HepG2 (cell line): ENCODE data around the gene N4BP2. TPM values are rescaled to one million over a fixed set of nuclear protein-coding genes. Genes with fewer than 3 reads are reported as not detected.

Experiments used
- BRD4 ChIP-seq: sonication (generic); formaldehyde crosslinking; IDR thresholded peaks from 2 replicates; pipeline ENCODE4 v1.4.0; 2020; ENCODE audit warnings: missing genetic modification reagents
- CBFB ChIP-seq: sonication (generic); formaldehyde crosslinking; IDR thresholded peaks from 2 replicates; pipeline ENCODE4 v1.4.0; 2020; ENCODE audit warnings: missing genetic modification reagents
- HMGA1 ChIP-seq: sonication (generic); formaldehyde crosslinking; conservative IDR thresholded peaks from 2 replicates; pipeline ENCODE4 v1.4.0; 2020; ENCODE audit warnings: missing genetic modification reagents
- HNRNPLL ChIP-seq: fragments of 200-400 bp; formaldehyde crosslinking; IDR thresholded peaks from 2 replicates; pipeline ENCODE4 v1.6.1; 2017; ENCODE audit warnings: mild to moderate bottlenecking, low read depth, low read length; ENCODE audit not compliant: poor library complexity, severe bottlenecking
- HNRNPUL1 ChIP-seq: fragments of 200-400 bp; formaldehyde crosslinking; IDR thresholded peaks from 2 replicates; pipeline ENCODE4 v1.6.1; 2017; ENCODE audit warnings: low read depth, mild to moderate bottlenecking, low read length, moderate library complexity
- KDM1A ChIP-seq: IDR thresholded peaks from 2 replicates; pipeline ENCODE4 v1.6.1; 2016; ENCODE audit warnings: missing compliant biosample characterization
- MAZ ChIP-seq, 2 experiments: sonication (generic) in 1 of 2; formaldehyde crosslinking in 1 of 2; IDR thresholded peaks; 2 replicates each; pipeline versions ENCODE4 v1.5.0 to v1.6.1; 2012 to 2020; ENCODE audit warnings: low read depth in 2 of 2, mild to moderate bottlenecking in 2 of 2, borderline replicate concordance in 1 of 2, improper control_type of control experiment in 1 of 2, low read length in 1 of 2, missing genetic modification reagents in 1 of 2, moderate library complexity in 1 of 2
- REL ChIP-seq: sonication (generic); formaldehyde crosslinking; conservative IDR thresholded peaks from 2 replicates; pipeline ENCODE4 v1.8.0; 2022; ENCODE audit warnings: mild to moderate bottlenecking, missing genetic modification reagents, moderate library complexity
- TCF7L2 ChIP-seq: IDR thresholded peaks from 2 replicates; pipeline ENCODE4 v1.6.1; 2011; ENCODE audit warnings: mild to moderate bottlenecking, low read depth, low read length, moderate library complexity
- ZNF143 ChIP-seq: sonication (generic); formaldehyde crosslinking; IDR thresholded peaks from 2 replicates; pipeline ENCODE4 v1.4.0; 2020; ENCODE audit warnings: missing genetic modification reagents
- ZNF367 ChIP-seq: sonication (generic); formaldehyde crosslinking; IDR thresholded peaks from 2 replicates; pipeline ENCODE4 v1.4.0; 2020; ENCODE audit warnings: missing genetic modification reagents, borderline replicate concordance
- ZNF510 ChIP-seq: sonication (generic); formaldehyde crosslinking; IDR thresholded peaks from 2 replicates; pipeline ENCODE4 v1.4.0; 2020; ENCODE audit warnings: low read depth, mild to moderate bottlenecking, missing genetic modification reagents
- ZNF850 ChIP-seq: sonication (generic); formaldehyde crosslinking; conservative IDR thresholded peaks from 2 replicates; pipeline ENCODE4 v1.9.0; 2021; ENCODE audit warnings: mild to moderate bottlenecking, missing genetic modification reagents
- polyA plus RNA-seq, 8 experiments: library from polyadenylated mRNA; depleted of rRNA in 3 of 8; stranded (reverse) in 7 of 8; unstranded in 1 of 8; fragments of >200 nt; fragmentation: Illumina TruSeq in 4 of 8; extraction: Trizol in 4 of 8; gene quantifications; 2 replicates each; pipeline versions ENCODE4 v1.2.1 to v1.2.3, GENCODE V29; 2011 to 2016; ENCODE audit warnings: low read depth in 4 of 8, missing spikeins in 1 of 8, mixed read lengths in 1 of 8; ENCODE audit not compliant: insufficient read depth in 1 of 8
- total RNA-seq, 5 experiments: library from RNA; depleted of rRNA; stranded (reverse); fragments of >200 nt; fragmentation: Illumina TruSeq; extraction: Trizol; gene quantifications; 2 replicates each; pipeline ENCODE4 v1.2.3, GENCODE V29; 2016; ENCODE audit warnings: low read depth in 1 of 5
- TF ChIP-seq, protein P1 (sequence below): sonication (generic); formaldehyde crosslinking; IDR thresholded peaks from 2 replicates; pipeline ENCODE4 v1.8.1; 2022; ENCODE audit warnings: low read depth, mild to moderate bottlenecking, missing genetic modification reagents
- TF ChIP-seq, protein P2 (sequence below): sonication (generic); formaldehyde crosslinking; IDR thresholded peaks from 2 replicates; pipeline ENCODE4 v1.8.0; 2022; ENCODE audit warnings: mild to moderate bottlenecking, missing genetic modification reagents, moderate library complexity
- TF ChIP-seq, protein P3 (sequence below): sonication (generic); formaldehyde crosslinking; conservative IDR thresholded peaks from 2 replicates; pipeline ENCODE4 v1.4.0; 2020; ENCODE audit warnings: missing genetic modification reagents
- TF ChIP-seq, protein P4 (sequence below): sonication (generic); formaldehyde crosslinking; IDR thresholded peaks from 2 replicates; pipeline ENCODE4 v1.5.1; 2020; ENCODE audit warnings: mild to moderate bottlenecking, missing genetic modification reagents, borderline replicate concordance

N4BP2 gene
- total and polyA plus RNA-seq, 2 of the 13 experiments (the other 11 are each of a cell fraction or from before 2014, with no cell fraction given) = 5.6 to 12.9 TPM

DNA sequence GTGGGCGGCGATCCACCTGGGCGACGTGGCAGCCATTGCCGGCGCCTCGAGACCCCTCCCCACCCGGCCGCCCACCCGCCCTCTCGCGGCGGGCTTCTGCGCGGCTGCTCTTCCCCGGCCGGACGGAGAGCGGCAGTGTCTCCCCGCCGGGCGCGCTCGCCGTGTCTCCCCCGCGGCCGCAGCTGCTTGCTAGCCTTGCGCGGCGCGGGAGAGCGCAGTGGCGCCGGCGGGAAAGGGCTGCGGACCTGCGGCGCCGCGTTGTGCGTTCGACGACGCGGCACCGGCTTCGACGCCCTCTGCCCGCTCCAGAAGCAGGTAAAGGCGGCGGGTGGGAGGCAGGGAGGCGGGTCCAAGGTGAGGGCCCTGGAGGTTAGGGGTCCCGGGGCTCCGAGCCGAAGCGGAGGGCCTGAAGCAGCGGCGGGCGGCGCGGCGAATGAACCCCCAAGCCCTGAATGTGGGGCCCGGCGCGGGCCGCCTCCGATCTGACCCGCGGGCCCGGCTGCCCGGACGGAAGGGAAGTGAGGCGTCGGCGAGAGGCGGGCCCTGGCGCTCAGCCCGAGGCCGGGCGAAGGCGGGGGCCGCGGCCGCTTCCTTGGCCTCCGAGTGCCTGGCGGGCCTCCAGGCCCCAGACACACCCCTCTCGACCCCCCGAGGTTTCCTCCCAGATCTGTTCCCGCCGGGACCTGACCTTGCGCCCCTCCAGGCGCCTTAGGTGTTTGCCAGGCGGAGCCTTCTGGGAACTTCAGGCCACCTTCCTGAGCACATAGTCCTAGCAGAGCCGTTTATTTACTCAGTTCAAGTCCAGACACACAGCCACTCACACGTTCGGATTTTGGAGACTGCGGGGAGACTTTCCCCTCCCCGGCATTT lies at the start of gene N4BP2 (continued):
- TF ChIP-seq ZNF850 (CRISPR knock-in tag) = 0 out of 2 replicates have a peak, but pooled peaks have one; percentile 55
- peak; percentile 48 for TF ChIP-seq HNRNPLL
- TF ChIP-seq BRD4 (CRISPR knock-in tag) = peak; percentile 91
- no peak for TF ChIP-seq KDM1A (CRISPR knock-in tag)
- peak; percentile 78 for TF ChIP-seq CBFB
- peak; percentile 97 for TF ChIP-seq REL
- no peak; the same call in 1 of the 2 replicates for TF ChIP-seq HNRNPUL1
- no peak; the same call in 1 of the 2 replicates for TF ChIP-seq MAZ (IDR thresholded peaks at IDR 0.05; ENCODE audit: borderline replicate concordance, low read depth, low read length)
- TF ChIP-seq MAZ (CRISPR knock-in tag; IDR thresholded peaks at IDR 0.05; ENCODE audit: low read depth) = peak; percentile 91; the same call in 1 of the 2 replicates
- TF ChIP-seq, protein P1, sequence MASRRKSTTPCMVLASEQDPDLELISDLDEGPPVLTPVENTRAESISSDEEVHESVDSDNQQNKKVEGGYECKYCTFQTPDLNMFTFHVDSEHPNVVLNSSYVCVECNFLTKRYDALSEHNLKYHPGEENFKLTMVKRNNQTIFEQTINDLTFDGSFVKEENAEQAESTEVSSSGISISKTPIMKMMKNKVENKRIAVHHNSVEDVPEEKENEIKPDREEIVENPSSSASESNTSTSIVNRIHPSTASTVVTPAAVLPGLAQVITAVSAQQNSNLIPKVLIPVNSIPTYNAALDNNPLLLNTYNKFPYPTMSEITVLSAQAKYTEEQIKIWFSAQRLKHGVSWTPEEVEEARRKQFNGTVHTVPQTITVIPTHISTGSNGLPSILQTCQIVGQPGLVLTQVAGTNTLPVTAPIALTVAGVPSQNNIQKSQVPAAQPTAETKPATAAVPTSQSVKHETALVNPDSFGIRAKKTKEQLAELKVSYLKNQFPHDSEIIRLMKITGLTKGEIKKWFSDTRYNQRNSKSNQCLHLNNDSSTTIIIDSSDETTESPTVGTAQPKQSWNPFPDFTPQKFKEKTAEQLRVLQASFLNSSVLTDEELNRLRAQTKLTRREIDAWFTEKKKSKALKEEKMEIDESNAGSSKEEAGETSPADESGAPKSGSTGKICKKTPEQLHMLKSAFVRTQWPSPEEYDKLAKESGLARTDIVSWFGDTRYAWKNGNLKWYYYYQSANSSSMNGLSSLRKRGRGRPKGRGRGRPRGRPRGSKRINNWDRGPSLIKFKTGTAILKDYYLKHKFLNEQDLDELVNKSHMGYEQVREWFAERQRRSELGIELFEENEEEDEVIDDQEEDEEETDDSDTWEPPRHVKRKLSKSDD (CRISPR knock-in tag) = peak; percentile 71; the same call in 1 of the 2 replicates
- peak; percentile 68; the same call in 1 of the 2 replicates for TF ChIP-seq ZNF367 (CRISPR knock-in tag)
- TF ChIP-seq, protein P2, sequence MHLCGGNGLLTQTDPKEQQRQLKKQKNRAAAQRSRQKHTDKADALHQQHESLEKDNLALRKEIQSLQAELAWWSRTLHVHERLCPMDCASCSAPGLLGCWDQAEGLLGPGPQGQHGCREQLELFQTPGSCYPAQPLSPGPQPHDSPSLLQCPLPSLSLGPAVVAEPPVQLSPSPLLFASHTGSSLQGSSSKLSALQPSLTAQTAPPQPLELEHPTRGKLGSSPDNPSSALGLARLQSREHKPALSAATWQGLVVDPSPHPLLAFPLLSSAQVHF = peak; percentile 87
- TF ChIP-seq ZNF510 (CRISPR knock-in tag) = peak; percentile 75
- TF ChIP-seq, protein P3, sequence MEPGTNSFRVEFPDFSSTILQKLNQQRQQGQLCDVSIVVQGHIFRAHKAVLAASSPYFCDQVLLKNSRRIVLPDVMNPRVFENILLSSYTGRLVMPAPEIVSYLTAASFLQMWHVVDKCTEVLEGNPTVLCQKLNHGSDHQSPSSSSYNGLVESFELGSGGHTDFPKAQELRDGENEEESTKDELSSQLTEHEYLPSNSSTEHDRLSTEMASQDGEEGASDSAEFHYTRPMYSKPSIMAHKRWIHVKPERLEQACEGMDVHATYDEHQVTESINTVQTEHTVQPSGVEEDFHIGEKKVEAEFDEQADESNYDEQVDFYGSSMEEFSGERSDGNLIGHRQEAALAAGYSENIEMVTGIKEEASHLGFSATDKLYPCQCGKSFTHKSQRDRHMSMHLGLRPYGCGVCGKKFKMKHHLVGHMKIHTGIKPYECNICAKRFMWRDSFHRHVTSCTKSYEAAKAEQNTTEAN (CRISPR knock-in tag) = peak; percentile 66; the same call in 1 of the 2 replicates
- no peak for TF ChIP-seq TCF7L2
- no peak for TF ChIP-seq HMGA1 (CRISPR knock-in tag)
- TF ChIP-seq, protein P4, sequence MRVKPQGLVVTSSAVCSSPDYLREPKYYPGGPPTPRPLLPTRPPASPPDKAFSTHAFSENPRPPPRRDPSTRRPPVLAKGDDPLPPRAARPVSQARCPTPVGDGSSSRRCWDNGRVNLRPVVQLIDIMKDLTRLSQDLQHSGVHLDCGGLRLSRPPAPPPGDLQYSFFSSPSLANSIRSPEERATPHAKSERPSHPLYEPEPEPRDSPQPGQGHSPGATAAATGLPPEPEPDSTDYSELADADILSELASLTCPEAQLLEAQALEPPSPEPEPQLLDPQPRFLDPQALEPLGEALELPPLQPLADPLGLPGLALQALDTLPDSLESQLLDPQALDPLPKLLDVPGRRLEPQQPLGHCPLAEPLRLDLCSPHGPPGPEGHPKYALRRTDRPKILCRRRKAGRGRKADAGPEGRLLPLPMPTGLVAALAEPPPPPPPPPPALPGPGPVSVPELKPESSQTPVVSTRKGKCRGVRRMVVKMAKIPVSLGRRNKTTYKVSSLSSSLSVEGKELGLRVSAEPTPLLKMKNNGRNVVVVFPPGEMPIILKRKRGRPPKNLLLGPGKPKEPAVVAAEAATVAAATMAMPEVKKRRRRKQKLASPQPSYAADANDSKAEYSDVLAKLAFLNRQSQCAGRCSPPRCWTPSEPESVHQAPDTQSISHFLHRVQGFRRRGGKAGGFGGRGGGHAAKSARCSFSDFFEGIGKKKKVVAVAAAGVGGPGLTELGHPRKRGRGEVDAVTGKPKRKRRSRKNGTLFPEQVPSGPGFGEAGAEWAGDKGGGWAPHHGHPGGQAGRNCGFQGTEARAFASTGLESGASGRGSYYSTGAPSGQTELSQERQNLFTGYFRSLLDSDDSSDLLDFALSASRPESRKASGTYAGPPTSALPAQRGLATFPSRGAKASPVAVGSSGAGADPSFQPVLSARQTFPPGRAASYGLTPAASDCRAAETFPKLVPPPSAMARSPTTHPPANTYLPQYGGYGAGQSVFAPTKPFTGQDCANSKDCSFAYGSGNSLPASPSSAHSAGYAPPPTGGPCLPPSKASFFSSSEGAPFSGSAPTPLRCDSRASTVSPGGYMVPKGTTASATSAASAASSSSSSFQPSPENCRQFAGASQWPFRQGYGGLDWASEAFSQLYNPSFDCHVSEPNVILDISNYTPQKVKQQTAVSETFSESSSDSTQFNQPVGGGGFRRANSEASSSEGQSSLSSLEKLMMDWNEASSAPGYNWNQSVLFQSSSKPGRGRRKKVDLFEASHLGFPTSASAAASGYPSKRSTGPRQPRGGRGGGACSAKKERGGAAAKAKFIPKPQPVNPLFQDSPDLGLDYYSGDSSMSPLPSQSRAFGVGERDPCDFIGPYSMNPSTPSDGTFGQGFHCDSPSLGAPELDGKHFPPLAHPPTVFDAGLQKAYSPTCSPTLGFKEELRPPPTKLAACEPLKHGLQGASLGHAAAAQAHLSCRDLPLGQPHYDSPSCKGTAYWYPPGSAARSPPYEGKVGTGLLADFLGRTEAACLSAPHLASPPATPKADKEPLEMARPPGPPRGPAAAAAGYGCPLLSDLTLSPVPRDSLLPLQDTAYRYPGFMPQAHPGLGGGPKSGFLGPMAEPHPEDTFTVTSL = no peak
- 0 out of 2 replicates have a peak, but pooled peaks have one; percentile 39 for TF ChIP-seq ZNF143 (CRISPR knock-in tag)
